CD14-positive monocyte (primary cell): Measurements from ENCODE around the gene APP. TPM values are rescaled to one million over a fixed set of nuclear protein-coding genes. Genes with fewer than 3 reads are reported as not detected.

Experiments used
- DNase-seq, 3 donors: peaks; one replicate each; pipeline ENCODE4 v3.0.0-alpha.2; 2011 to 2022
- H2AFZ ChIP-seq: 2 replicates; pipeline ENCODE4 v1.6.0; 2012; ENCODE audit warnings: mild to moderate bottlenecking, low read depth, low read length, inconsistent platforms; ENCODE audit not compliant: insufficient read depth, poor library complexity, severe bottlenecking
- H3K27ac ChIP-seq, 2 donors: 1 replicate in 1 of 2; 2 replicates in 1 of 2; pipeline ENCODE4 v1.5.1; 2012 to 2013; ENCODE audit warnings: low read length in 2 of 2, control low read depth in 1 of 2, inconsistent platforms in 1 of 2, low read depth in 1 of 2, mild to moderate bottlenecking in 1 of 2
- H3K27me3 ChIP-seq, 2 donors: one replicate each; pipeline versions ENCODE4 v1.6.0 to v1.6.1; 2011 to 2013; ENCODE audit warnings: low read length in 2 of 2; ENCODE audit not compliant: control insufficient read depth in 2 of 2, insufficient read depth in 2 of 2
- H3K36me3 ChIP-seq, 2 donors: replicated peaks in 1 of 2; 1 replicate in 1 of 2; 2 replicates in 1 of 2; pipeline versions ENCODE4 v1.5.1 to v1.6.1; 2012 to 2013; ENCODE audit warnings: low read length in 2 of 2, control low read depth in 1 of 2, inconsistent platforms in 1 of 2, mild to moderate bottlenecking in 1 of 2; ENCODE audit not compliant: insufficient read depth in 2 of 2, control insufficient read depth in 1 of 2
- H3K4me1 ChIP-seq, 2 donors: 1 replicate in 1 of 2; 2 replicates in 1 of 2; pipeline versions ENCODE4 v1.5.1 to v1.6.1; 2012 to 2013; ENCODE audit warnings: low read length in 2 of 2, control low read depth in 1 of 2, inconsistent platforms in 1 of 2, mild to moderate bottlenecking in 1 of 2, moderate library complexity in 1 of 2; ENCODE audit not compliant: insufficient read depth in 2 of 2, control insufficient read depth in 1 of 2
- H3K4me2 ChIP-seq: replicated peaks from 2 replicates; pipeline ENCODE3; 2012; ENCODE audit warnings: low read length, moderate library complexity, mild to moderate bottlenecking; ENCODE audit not compliant: poor library complexity, severe bottlenecking; ENCODE audit errors: extremely low read depth
- H3K4me3 ChIP-seq, 3 experiments: fragments of 200-600 bp in 1 of 3; sonication (generic) in 1 of 3; replicated peaks in 1 of 3; 1 replicate in 2 of 3; 2 replicates in 1 of 3; pipeline ENCODE4 v1.5.1; 2011 to 2013; ENCODE audit warnings: low read length in 3 of 3, mild to moderate bottlenecking in 3 of 3, control low read depth in 2 of 3, low read depth in 2 of 3, inconsistent platforms in 1 of 3, moderate library complexity in 1 of 3
- H3K79me2 ChIP-seq: 2 replicates; pipeline ENCODE4 v1.6.0; 2012; ENCODE audit warnings: mild to moderate bottlenecking, control low read depth, inconsistent platforms, low read length, moderate library complexity; ENCODE audit not compliant: insufficient read depth
- H3K9ac ChIP-seq: 2 replicates; pipeline ENCODE4 v1.6.0; 2017; ENCODE audit warnings: low read length, mild to moderate bottlenecking; ENCODE audit not compliant: insufficient read depth, poor library complexity, severe bottlenecking
- H3K9me3 ChIP-seq, 2 donors: replicated peaks in 1 of 2; 1 replicate in 1 of 2; 2 replicates in 1 of 2; pipeline versions ENCODE4 v1.5.1 to v1.6.1; 2012 to 2013; ENCODE audit warnings: low read length in 2 of 2, control low read depth in 1 of 2; ENCODE audit not compliant: control insufficient read depth in 1 of 2, insufficient read depth in 1 of 2
- H4K20me1 ChIP-seq: 2 replicates; pipeline ENCODE4 v1.6.0; 2012; ENCODE audit warnings: mild to moderate bottlenecking, low read length, control low read depth, moderate library complexity; ENCODE audit not compliant: insufficient read depth
- H3K27ac Mint-ChIP-seq, 7 donors: one replicate each; pipeline ENCODE4 v1.8.0; 2020; ENCODE audit warnings: mild to moderate bottlenecking in 7 of 7, mixed read lengths in 7 of 7, moderate library complexity in 6 of 7, inconsistent platforms in 2 of 7
- H3K27me3 Mint-ChIP-seq, 3 donors: one replicate each; pipeline ENCODE4 v1.8.0; 2021 to 2022; ENCODE audit warnings: low read depth in 3 of 3, mild to moderate bottlenecking in 3 of 3, mixed read lengths in 3 of 3, moderate library complexity in 3 of 3, inconsistent platforms in 1 of 3
- H3K36me3 Mint-ChIP-seq, 2 donors: one replicate each; pipeline ENCODE4 v1.8.0; 2020; ENCODE audit warnings: mixed read lengths in 2 of 2, inconsistent platforms in 1 of 2, mild to moderate bottlenecking in 1 of 2
- H3K4me1 Mint-ChIP-seq: one replicate; pipeline ENCODE4 v1.8.0; 2020; ENCODE audit warnings: mild to moderate bottlenecking, mixed read lengths
- H3K4me3 Mint-ChIP-seq, 2 donors: one replicate each; pipeline ENCODE4 v1.8.0; 2020; ENCODE audit warnings: mild to moderate bottlenecking in 2 of 2, mixed read lengths in 2 of 2, moderate library complexity in 1 of 2
- H3K9me3 Mint-ChIP-seq, 7 donors: one replicate each; pipeline ENCODE4 v1.8.0; 2020 to 2022; ENCODE audit warnings: mixed read lengths in 7 of 7, mild to moderate bottlenecking in 6 of 7, moderate library complexity in 6 of 7, inconsistent platforms in 2 of 7
- WGBS: methylation state at CpG from one replicate; pipeline ENCODE4 v1.1.5; 2013; ENCODE audit warnings: missing lambda C conversion rate; ENCODE audit not compliant: insufficient coverage; 5-methylcytosine and 5-hydroxymethylcytosine counted together
- intact Hi-C, 2 donors: fragments of 100-400 bp; cut with micrococcal nuclease; formaldehyde crosslinking; loops; one replicate each; pipeline versions ENCODE4 v1.15.0 to v1.15.1; 2023
- polyA plus RNA-seq, 3 donors: library from polyadenylated mRNA; depleted of rRNA in 1 of 3; unstranded in 2 of 3; stranded (reverse) in 1 of 3; fragments of 300-500 nt in 2 of 3; fragments of >200 nt in 1 of 3; fragmentation: Illumina TruSeq in 2 of 3; gene quantifications; 1 replicate in 2 of 3; 2 replicates in 1 of 3; pipeline ENCODE4 v1.2.3, GENCODE V29; 2012 to 2021
- TF ChIP-seq, protein P1 (sequence below): fragments of 200-600 bp; IDR thresholded peaks from one replicate; pipeline ENCODE4 v1.8.0; 2022; ENCODE audit warnings: antibody characterized with exemption, mild to moderate bottlenecking

The APP gene
- polyA plus RNA-seq, 3 donors, result 28.0 to 118 (median 35.1) TPM

DNA sequence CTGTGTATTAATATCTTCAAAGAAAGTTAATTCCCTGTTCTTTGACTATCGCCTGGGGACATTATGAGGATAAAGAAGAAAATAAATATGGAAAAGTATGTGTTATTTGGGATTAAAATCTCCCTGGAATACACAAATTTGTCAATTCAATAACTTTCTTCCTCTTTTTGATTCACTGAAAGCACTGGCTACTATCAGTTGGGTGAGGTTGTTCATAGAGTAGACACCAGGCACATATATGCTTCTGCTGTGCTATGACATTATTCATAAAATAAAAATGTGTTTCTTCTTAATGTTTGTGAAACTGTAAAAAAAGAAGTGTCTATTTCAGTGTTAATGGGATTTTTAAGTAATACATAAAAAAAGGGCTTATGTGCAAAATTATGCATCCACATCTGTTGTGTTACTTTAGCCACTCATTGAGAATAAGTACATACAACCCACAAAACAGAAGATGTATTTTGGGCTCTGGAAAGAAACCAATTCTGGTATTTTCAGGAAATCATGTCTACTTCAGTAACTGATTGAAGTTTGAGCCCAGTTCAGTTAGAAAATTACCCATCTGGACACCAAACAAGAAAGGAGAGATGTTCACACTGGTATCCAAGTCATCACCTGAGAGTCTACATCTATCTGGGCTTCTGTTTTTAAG, 266.4 kb downstream of the APP start:
- no peaks in the 10 kb centered on the region for H3K9me3 Mint-ChIP-seq
- no peaks in the 10 kb centered on the region for H3K79me2 ChIP-seq
- H3K27me3 Mint-ChIP-seq, result no peaks in the 10 kb centered on the region
- intact Hi-C loops, result loop anchor here in 1 of 2 donors (5.0 kb wide), 1 partner anchor 58 kb away; no protein-coding TSS in a partner anchor
- peak overlapping the region in 2 of 3 experiments; percentile 3 to 43 for H3K4me3 ChIP-seq
- no peaks in the 10 kb centered on the region for H4K20me1 ChIP-seq
- no peaks in the 10 kb centered on the region for H3K27me3 ChIP-seq
- peak overlapping the region; percentile 52 for H3K4me2 ChIP-seq
- no peak overlapping the region for H2AFZ ChIP-seq
- peaks cover 10 to 15% of the 10 kb centered on the region in 2 donors for H3K4me1 ChIP-seq
- DNase-seq, result peak in 2 of 3 donors; percentile 18 to 30
- peaks cover 2 to 5% of the 10 kb centered on the region in 2 donors for H3K36me3 ChIP-seq
- H3K4me1 Mint-ChIP-seq, result peaks cover 14% of the 10 kb centered on the region
- H3K27ac Mint-ChIP-seq, result peak overlapping the region; percentile 89 to 97 (median 94)
- H3K27ac ChIP-seq, result peak overlapping the region; percentile 53 to 79
- H3K36me3 Mint-ChIP-seq, result peaks cover 10 to 46% of the 10 kb centered on the region in 2 donors
- peak overlapping the region; percentile 24 for H3K9ac ChIP-seq
- no CpG with 5 or more reads among the region's 1 CpG for WGBS
- TF ChIP-seq, protein P1, sequence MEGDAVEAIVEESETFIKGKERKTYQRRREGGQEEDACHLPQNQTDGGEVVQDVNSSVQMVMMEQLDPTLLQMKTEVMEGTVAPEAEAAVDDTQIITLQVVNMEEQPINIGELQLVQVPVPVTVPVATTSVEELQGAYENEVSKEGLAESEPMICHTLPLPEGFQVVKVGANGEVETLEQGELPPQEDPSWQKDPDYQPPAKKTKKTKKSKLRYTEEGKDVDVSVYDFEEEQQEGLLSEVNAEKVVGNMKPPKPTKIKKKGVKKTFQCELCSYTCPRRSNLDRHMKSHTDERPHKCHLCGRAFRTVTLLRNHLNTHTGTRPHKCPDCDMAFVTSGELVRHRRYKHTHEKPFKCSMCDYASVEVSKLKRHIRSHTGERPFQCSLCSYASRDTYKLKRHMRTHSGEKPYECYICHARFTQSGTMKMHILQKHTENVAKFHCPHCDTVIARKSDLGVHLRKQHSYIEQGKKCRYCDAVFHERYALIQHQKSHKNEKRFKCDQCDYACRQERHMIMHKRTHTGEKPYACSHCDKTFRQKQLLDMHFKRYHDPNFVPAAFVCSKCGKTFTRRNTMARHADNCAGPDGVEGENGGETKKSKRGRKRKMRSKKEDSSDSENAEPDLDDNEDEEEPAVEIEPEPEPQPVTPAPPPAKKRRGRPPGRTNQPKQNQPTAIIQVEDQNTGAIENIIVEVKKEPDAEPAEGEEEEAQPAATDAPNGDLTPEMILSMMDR, result no peak
- peak overlapping the region in 1 of 2 donors; percentile 83 for H3K4me3 Mint-ChIP-seq
- no peaks in the 10 kb centered on the region for H3K9me3 ChIP-seq

DNA sequence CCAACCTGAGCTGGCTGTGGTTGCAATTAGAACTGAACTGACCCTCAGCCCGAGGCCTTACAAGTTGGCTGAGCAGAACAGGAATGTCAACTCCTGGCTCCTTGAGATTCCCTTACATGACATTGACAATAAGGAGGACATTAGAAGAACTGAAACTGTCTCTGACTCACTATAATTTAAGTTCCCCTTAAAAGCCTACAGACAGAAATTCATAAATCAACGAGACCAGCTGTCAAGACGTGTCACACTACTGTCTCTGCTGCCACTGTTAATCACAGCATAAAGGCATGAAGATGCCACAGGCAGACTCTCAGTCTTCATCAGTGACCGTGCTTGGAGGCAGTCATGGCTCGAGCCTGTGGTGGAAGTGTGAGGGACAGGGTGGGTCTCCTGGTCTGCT, 267.0 kb downstream of the APP start:
- TF ChIP-seq, protein P1, result no peak
- Histone ChIP-seq H3K9ac (peak overlapping the region; percentile 24), H3K36me3 (peaks cover 5 to 10% of the 10 kb centered on the region in 2 donors), H2AFZ (no peak overlapping the region), H3K4me3 (peak overlapping the region in 2 of 3 experiments; percentile 3 to 43), H3K4me2 (peak overlapping the region; percentile 52), H3K4me1 (peaks cover 10 to 15% of the 10 kb centered on the region in 2 donors), H3K27ac (peak overlapping the region; percentile 53 to 79), H4K20me1 (no peaks in the 10 kb centered on the region), H3K9me3 (no peaks in the 10 kb centered on the region), H3K79me2 (no peaks in the 10 kb centered on the region), H3K27me3 (no peaks in the 10 kb centered on the region)
- peak overlapping the region in 1 of 2 donors; percentile 83 for H3K4me3 Mint-ChIP-seq
- no peaks in the 10 kb centered on the region for H3K9me3 Mint-ChIP-seq
- DNase-seq, result peak; percentile 83 to 92 (median 89)
- peak overlapping the region; percentile 89 to 97 (median 94) for H3K27ac Mint-ChIP-seq
- intact Hi-C loops, result loop anchor here in 1 of 2 donors (5.0 kb wide), 1 partner anchor 59 kb away; no protein-coding TSS in a partner anchor
- H3K27me3 Mint-ChIP-seq, result no peaks in the 10 kb centered on the region
- H3K36me3 Mint-ChIP-seq, result peaks cover 10 to 45% of the 10 kb centered on the region in 2 donors
- WGBS, result 15% methylated on average over 4 of the region's 5 CpGs
- peaks cover 14% of the 10 kb centered on the region for H3K4me1 Mint-ChIP-seq
